Kidney (tissue), 14 donors: Measurements from ENCODE around the gene ATG4B. TPM values are rescaled to one million over a fixed set of nuclear protein-coding genes. Genes with fewer than 3 reads are reported as not detected.

Source experiments
- DNase-seq, 5 donors: peaks; one replicate each; pipeline ENCODE4 v3.0.0-alpha.2; 2013 to 2020
- FAIRE-seq: peaks from 2 replicates; lab custom pipeline; 2012; peaks lifted over from hg19 to GRCh38; lab: Jason Lieb, UNC
- H3K27ac ChIP-seq, 2 donors: one replicate each; pipeline ENCODE4 v1.7.0; 2013; ENCODE audit warnings: low read depth in 2 of 2, low read length in 2 of 2, inconsistent platforms in 1 of 2
- H3K27me3 ChIP-seq: one replicate; pipeline ENCODE4 v1.7.1; 2013; ENCODE audit warnings: low read length, inconsistent platforms; ENCODE audit not compliant: control insufficient read depth, insufficient read depth
- H3K36me3 ChIP-seq, 3 donors: one replicate each; pipeline versions ENCODE4 v1.7.0 to v1.7.1; 2013; ENCODE audit warnings: low read length in 3 of 3, control low read depth in 1 of 3, inconsistent platforms in 1 of 3; ENCODE audit not compliant: insufficient read depth in 3 of 3, control insufficient read depth in 2 of 3
- H3K4me1 ChIP-seq, 3 donors: one replicate each; pipeline versions ENCODE4 v1.7.0 to v1.7.1; 2013; ENCODE audit warnings: low read length in 3 of 3, inconsistent platforms in 1 of 3, low read depth in 1 of 3; ENCODE audit not compliant: control insufficient read depth in 2 of 3, insufficient read depth in 2 of 3
- H3K4me3 ChIP-seq, 3 donors: one replicate each; pipeline versions ENCODE4 v1.7.0 to v1.8.1; 2013; ENCODE audit warnings: low read length in 3 of 3, control low read depth in 1 of 3, inconsistent platforms in 1 of 3
- H3K9ac ChIP-seq, 3 donors: one replicate each; pipeline versions ENCODE4 v1.7.0 to v1.7.1; 2013; ENCODE audit warnings: low read length in 3 of 3, control low read depth in 1 of 3, inconsistent platforms in 1 of 3
- H3K9me3 ChIP-seq, 3 donors: one replicate each; pipeline versions ENCODE4 v1.7.0 to v1.7.1; 2013; ENCODE audit warnings: low read length in 3 of 3, control low read depth in 1 of 3, inconsistent platforms in 1 of 3; ENCODE audit not compliant: control insufficient read depth in 2 of 3, insufficient read depth in 1 of 3
- CTCF ChIP-seq: IDR thresholded peaks from 3 replicates; pipeline ENCODE4 v1.5.1; 2012; ENCODE audit warnings: mild to moderate bottlenecking, moderate library complexity, borderline replicate concordance; ENCODE audit not compliant: insufficient read depth; ENCODE audit errors: extremely low read depth
- intact Hi-C: fragments of 100-400 bp; cut with DNase I; formaldehyde crosslinking; loops from one replicate; pipeline ENCODE4 v1.11.1; 2022
- polyA plus RNA-seq: library from polyadenylated mRNA; stranded (reverse); fragments of 350-450 nt; fragmentation: Illumina TruSeq; extraction: RNeasy Lipid Tissue Mini Kit (QIAGEN cat#74804); gene quantifications from one replicate; pipeline ENCODE4 v1.2.3, GENCODE V29; 2014; ENCODE audit warnings: low read depth, low replicate concordance; ENCODE audit not compliant: insufficient read depth
- total RNA-seq: library from RNA; stranded (reverse); fragmentation: NEBNext Ultra II Directional; extraction: Animal tissue kit (Norgen Biotek cat#: 25700); gene quantifications from one replicate; pipeline ENCODE4 v1.2.1, GENCODE V29; 2021
- donor health status: control.
- donor health status: control.
- donor health status: control.
- donor health status: control.
- donor health status: control.
- donor health status: DM: yes; HTN: yes; CAD: no.
- donor health status: Normal renal cell carcinoma (clear cell type).

Gene ATG4B
- total and polyA plus RNA-seq, 2 donors from 2014 or later: 56.6 to 81.0 TPM

DNA sequence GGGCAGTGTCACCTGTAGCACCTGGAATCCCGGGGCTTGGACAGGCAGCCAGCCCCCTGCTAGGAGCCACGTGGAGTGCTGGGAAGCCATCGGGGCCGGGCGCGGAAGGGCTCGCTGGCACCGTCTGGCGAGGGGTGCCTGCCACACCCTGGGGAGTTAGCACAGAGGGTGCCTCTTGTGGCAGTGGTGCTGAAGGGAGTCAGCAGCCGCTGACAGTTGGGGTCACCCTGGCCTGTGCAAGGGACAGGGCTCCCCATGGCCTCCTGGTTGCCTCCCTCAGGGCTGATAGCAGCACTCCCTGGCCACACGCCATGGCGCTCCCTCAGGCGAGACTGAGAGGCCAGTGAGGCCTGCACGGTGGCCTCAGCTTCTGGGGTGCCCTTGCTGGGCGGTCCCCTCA is 83.1 kb downstream of the ATG4B start:
- Histone ChIP-seq H3K27me3 (no peaks in the 10 kb centered on the region), H3K27ac (no peak overlapping the region), H3K36me3 (peaks cover 14 to 29% (median 26%) of the 10 kb centered on the region in 3 donors), H3K4me3 (no peak overlapping the region), H3K9me3 (peaks cover 0 to 2% (median 0%) of the 10 kb centered on the region in 3 donors), H3K4me1 (no peaks in the 10 kb centered on the region), H3K9ac (no peak overlapping the region)
- no peak for FAIRE-seq
- intact Hi-C loops: no loop called here
- DNase-seq: no peak
- no peak for TF ChIP-seq CTCF

GRCh38 chr2:241721852-241722251 is 84.4 kb downstream of the ATG4B start:
- no peak for TF ChIP-seq CTCF
- Histone ChIP-seq H3K4me3 (no peak overlapping the region), H3K9ac (no peak overlapping the region), H3K27me3 (no peaks in the 10 kb centered on the region), H3K36me3 (peaks cover 14 to 26% (median 24%) of the 10 kb centered on the region in 3 donors), H3K27ac (no peak overlapping the region), H3K9me3 (peaks cover 0 to 2% (median 0%) of the 10 kb centered on the region in 3 donors), H3K4me1 (no peaks in the 10 kb centered on the region)
- FAIRE-seq: no peak
- intact Hi-C loops: no loop called here
- DNase-seq: no peak

DNA sequence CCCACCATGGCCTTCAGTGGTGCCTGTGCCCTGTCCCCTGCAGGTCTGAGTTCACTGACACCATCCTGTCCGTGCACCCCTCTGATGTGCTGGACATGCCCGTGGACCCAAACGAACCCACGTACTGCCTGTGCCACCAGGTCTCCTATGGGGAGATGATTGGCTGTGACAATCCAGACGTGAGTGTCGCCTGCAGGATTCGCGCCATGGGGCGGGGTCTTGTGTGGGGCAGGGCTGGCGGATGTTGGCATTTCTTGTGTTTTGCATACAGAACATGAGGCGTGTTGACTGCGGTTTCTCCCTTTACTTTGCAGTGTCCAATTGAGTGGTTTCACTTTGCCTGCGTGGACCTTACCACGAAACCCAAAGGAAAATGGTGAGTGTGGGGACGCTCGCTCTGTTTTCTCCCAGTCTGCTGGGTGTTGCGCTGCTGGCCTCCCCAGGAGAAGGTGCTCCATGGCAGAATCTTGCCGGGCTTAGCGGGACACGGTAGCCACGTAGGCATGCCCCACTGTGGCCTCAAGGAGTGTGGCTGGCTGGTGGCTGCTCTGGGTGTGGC is 85.5 kb downstream of the ATG4B start:
- intact Hi-C loops: no loop called here
- H3K36me3 ChIP-seq: peaks cover 14 to 24% (median 24%) of the 10 kb centered on the region in 3 donors
- no peak for TF ChIP-seq CTCF
- no peak overlapping the region for H3K9ac ChIP-seq
- H3K27ac ChIP-seq: no peak overlapping the region
- H3K4me3 ChIP-seq: no peak overlapping the region
- no peaks in the 10 kb centered on the region for H3K27me3 ChIP-seq
- H3K9me3 ChIP-seq: peaks cover 0 to 2% (median 0%) of the 10 kb centered on the region in 3 donors
- no peak for DNase-seq
- no peaks in the 10 kb centered on the region for H3K4me1 ChIP-seq
- FAIRE-seq: no peak

Other genes starting within 250 kb of the ATG4B start
- gene STK25, start 129.1 kb upstream of the ATG4B start, total RNA-seq: 151 TPM
- 119 TPM for gene STK25, start 129.1 kb upstream of the ATG4B start, polyA plus RNA-seq
- gene BOK, start 78.9 kb upstream of the ATG4B start, total RNA-seq: 28.8 TPM
- 22.9 TPM for gene BOK, start 78.9 kb upstream of the ATG4B start, polyA plus RNA-seq
- 68.0 TPM for gene THAP4, start 535 bp upstream of the ATG4B start, total RNA-seq
- 184 TPM for gene THAP4, start 535 bp upstream of the ATG4B start, polyA plus RNA-seq
- gene DTYMK, start 49.1 kb downstream of the ATG4B start, total RNA-seq: 19.0 TPM
- gene DTYMK, start 49.1 kb downstream of the ATG4B start, polyA plus RNA-seq: 27.1 TPM
- gene ING5, start 64.3 kb downstream of the ATG4B start, total RNA-seq: 27.3 TPM
- 37.7 TPM for gene ING5, start 64.3 kb downstream of the ATG4B start, polyA plus RNA-seq
- gene D2HGDH, start 96.9 kb downstream of the ATG4B start, total RNA-seq: 37.0 TPM
- gene D2HGDH, start 96.9 kb downstream of the ATG4B start, polyA plus RNA-seq: 49.3 TPM
- 0.19 TPM for gene GAL3ST2, start 139.1 kb downstream of the ATG4B start, total RNA-seq
- gene GAL3ST2, start 139.1 kb downstream of the ATG4B start, polyA plus RNA-seq: 0.39 TPM
- gene NEU4, start 171.5 kb downstream of the ATG4B start, total RNA-seq: 0.76 TPM
- gene NEU4, start 171.5 kb downstream of the ATG4B start, polyA plus RNA-seq: 2.8 TPM
- gene PDCD1, start 221.2 kb downstream of the ATG4B start, total RNA-seq: 1.6 TPM
- 0.49 TPM for gene PDCD1, start 221.2 kb downstream of the ATG4B start, polyA plus RNA-seq
- 0.13 TPM for gene RTP5, start 232.0 kb downstream of the ATG4B start, total RNA-seq
- gene RTP5, start 232.0 kb downstream of the ATG4B start, polyA plus RNA-seq: not detected